HepG2 (cell line): ENCODE data around the gene GPER1. TPM values are rescaled to one million over a fixed set of nuclear protein-coding genes. Genes with fewer than 3 reads are reported as not detected.

Experiments
- ATAC-seq: fragments of 200-7000 bp; cut with Tn5 transposase; 3 replicates; pipeline ENCODE4 v1.9.1; 2020; ENCODE audit warnings: mild to moderate bottlenecking, moderate library complexity
- BruUV-seq: library from RNA; stranded (reverse); fragments of 400-500 nt; replicated peaks from 2 replicates; lab custom pipeline; 2021; lab: Mats Ljungman, UMichigan
- CTCF ChIA-PET: fragments of 300-600 bp; formaldehyde crosslinking; extraction: SDS; loops from one replicate; lab custom pipeline; 2021; ENCODE audit warnings: low total read pairs, inconsistent platforms, low intra/inter-chr PET ratio; lab: Yijun Ruan, JAX
- POLR2A ChIA-PET: fragments of 350-600 bp; sonication (Branson Sonifier 250); formaldehyde crosslinking; loops from one replicate; lab custom pipeline; 2020; ENCODE audit warnings: antibody characterized with exemption, inconsistent platforms; lab: Yijun Ruan, JAX
- DNase-seq: peaks from one replicate; pipeline ENCODE4 v3.0.0-alpha.2; 2015; ENCODE audit warnings: low spot score
- FAIRE-seq: peaks from 3 replicates; lab custom pipeline; 2011; peaks lifted over from hg19 to GRCh38; lab: Jason Lieb, UNC
- H2AFZ ChIP-seq: one replicate; pipeline ENCODE4 v1.6.1; 2011; ENCODE audit warnings: low read length, inconsistent platforms
- H3K27ac ChIP-seq: fragments of 300-600 bp; 3 replicates; pipeline ENCODE4 v1.8.0; 2011; ENCODE audit warnings: mixed run types, mild to moderate bottlenecking, mixed read lengths, low read length, inconsistent platforms; ENCODE audit not compliant: insufficient read depth; ENCODE audit errors: extremely low read length
- H3K27me3 ChIP-seq, 2 experiments: fragments of 200-600 bp in 1 of 2; 2 replicates in 1 of 2; 3 replicates in 1 of 2; pipeline versions ENCODE4 v1.6.0 to v1.8.0; 2011; ENCODE audit warnings: low read length in 2 of 2, mild to moderate bottlenecking in 2 of 2, moderate library complexity in 2 of 2, inconsistent platforms in 1 of 2; ENCODE audit not compliant: insufficient read depth in 2 of 2, control insufficient read depth in 1 of 2
- H3K36me3 ChIP-seq, 2 experiments: fragments of 200-600 bp in 1 of 2; replicated peaks in 1 of 2; 2 replicates in 1 of 2; 3 replicates in 1 of 2; pipeline versions ENCODE4 v1.5.1 to v1.8.0; 2011; ENCODE audit warnings: low read length in 2 of 2, inconsistent platforms in 1 of 2; ENCODE audit not compliant: insufficient read depth in 2 of 2, control insufficient read depth in 1 of 2
- H3K4me1 ChIP-seq: 2 replicates; pipeline ENCODE4 v1.5.1; 2012; ENCODE audit warnings: low read length, inconsistent platforms; ENCODE audit not compliant: insufficient read depth
- H3K4me2 ChIP-seq: 2 replicates; pipeline ENCODE4 v1.6.0; 2011; ENCODE audit warnings: low read depth, low read length, inconsistent platforms
- H3K4me3 ChIP-seq, 3 experiments: fragments of 200-600 bp in 1 of 3; sonication (generic), shearing (Covaris generic) in 1 of 3; replicated peaks in 1 of 3; 2 replicates each; pipeline ENCODE4 v1.5.1; 2011 to 2016; ENCODE audit warnings: low read length in 3 of 3, inconsistent platforms in 2 of 3, low read depth in 2 of 3, mild to moderate bottlenecking in 2 of 3, control low read depth in 1 of 3, mixed read lengths in 1 of 3; ENCODE audit not compliant: insufficient read depth in 1 of 3
- H3K79me2 ChIP-seq: one replicate; pipeline ENCODE4 v1.6.1; 2011; ENCODE audit warnings: low read length, inconsistent platforms; ENCODE audit not compliant: insufficient read depth
- H3K9ac ChIP-seq: 2 replicates; pipeline ENCODE4 v1.6.0; 2011; ENCODE audit warnings: mild to moderate bottlenecking, low read depth, low read length, inconsistent platforms; ENCODE audit not compliant: insufficient read depth
- H3K9me3 ChIP-seq: 2 replicates; pipeline ENCODE4 v1.5.1; 2012; ENCODE audit warnings: mild to moderate bottlenecking, low read length
- H4K20me1 ChIP-seq: 2 replicates; pipeline ENCODE4 v1.6.0; 2011; ENCODE audit warnings: inconsistent platforms, mild to moderate bottlenecking, low read length, moderate library complexity; ENCODE audit not compliant: insufficient read depth
- KLF16 ChIP-seq, 2 experiments: sonication (generic) in 1 of 2; formaldehyde crosslinking in 1 of 2; IDR thresholded peaks; 2 replicates each; pipeline versions ENCODE4 v1.6.1 to v1.8.0; 2016 to 2023; ENCODE audit warnings: missing genetic modification reagents in 2 of 2, missing compliant biosample characterization in 1 of 2
- NR0B2 ChIP-seq: sonication (generic); formaldehyde crosslinking; IDR thresholded peaks from 2 replicates; pipeline ENCODE4 v1.4.0; 2020; ENCODE audit warnings: mild to moderate bottlenecking, missing genetic modification reagents
- PHF5A ChIP-seq: IDR thresholded peaks from one replicate; pipeline ENCODE4 v1.6.1; 2018; ENCODE audit warnings: low read depth, missing genetic modification reagents; ENCODE audit not compliant: unreplicated experiment
- RARA ChIP-seq: IDR thresholded peaks from 2 replicates; pipeline ENCODE4 v1.6.1; 2016; ENCODE audit warnings: missing genetic modification reagents, missing compliant biosample characterization
- RARG ChIP-seq: sonication (generic); formaldehyde crosslinking; IDR thresholded peaks from 2 replicates; pipeline ENCODE4 v1.4.0; 2020; ENCODE audit warnings: low read depth, mild to moderate bottlenecking, missing genetic modification reagents
- SCMH1 ChIP-seq: sonication (generic); formaldehyde crosslinking; IDR thresholded peaks from 2 replicates; pipeline ENCODE4 v1.9.0; 2021; ENCODE audit warnings: missing genetic modification reagents, mild to moderate bottlenecking, borderline replicate concordance
- SETDB1 ChIP-seq: sonication (generic); formaldehyde crosslinking; IDR thresholded peaks from 2 replicates; pipeline ENCODE4 v1.5.1; 2020; ENCODE audit warnings: missing genetic modification reagents, mild to moderate bottlenecking, borderline replicate concordance
- SRSF1 ChIP-seq: fragments of 200-400 bp; formaldehyde crosslinking; optimal IDR thresholded peaks from 2 replicates; pipeline ENCODE3; 2017; ENCODE audit warnings: mild to moderate bottlenecking, low read depth, low read length, moderate library complexity
- TOE1 ChIP-seq: sonication (generic); formaldehyde crosslinking; IDR thresholded peaks from 2 replicates; pipeline ENCODE4 v1.4.0; 2020; ENCODE audit warnings: mild to moderate bottlenecking, missing genetic modification reagents
- YEATS2 ChIP-seq: sonication (generic); formaldehyde crosslinking; IDR thresholded peaks from 2 replicates; pipeline ENCODE4 v1.4.0; 2020; ENCODE audit warnings: missing genetic modification reagents, borderline replicate concordance
- ZFP36 ChIP-seq: fragments of 150-350 bp; IDR thresholded peaks from 2 replicates; pipeline ENCODE4 v1.6.1; 2018; ENCODE audit warnings: borderline replicate concordance, low read length, low read depth; ENCODE audit not compliant: partially characterized antibody
- ZNF3 ChIP-seq: IDR thresholded peaks from 2 replicates; pipeline ENCODE4 v1.7.0; 2017; ENCODE audit warnings: inconsistent platforms
- ZNF816 ChIP-seq: sonication (generic); formaldehyde crosslinking; IDR thresholded peaks from 2 replicates; pipeline ENCODE4 v1.8.0; 2022; ENCODE audit warnings: missing genetic modification reagents, mild to moderate bottlenecking, borderline replicate concordance
- WGBS: methylation state at CpG from one replicate; pipeline ENCODE4 v1.1.6; 2017; ENCODE audit warnings: low lambda C conversion rate; 5-methylcytosine and 5-hydroxymethylcytosine counted together
- in situ Hi-C: cut with HindIII; loops from 2 replicates; pipeline ENCODE4 v1.10.0; 2017; ENCODE audit warnings: low pct_unique_long_range_greater_than_20kb; ENCODE audit not compliant: extremely low pct_ligation_motif_present
- intact Hi-C: fragments of 100-400 bp; cut with micrococcal nuclease; formaldehyde crosslinking; loops from one replicate; pipeline ENCODE4 v1.10.0; 2022; ENCODE audit not compliant: unreplicated experiment
- polyA plus RNA-seq, 8 experiments: library from polyadenylated mRNA; depleted of rRNA in 3 of 8; stranded (reverse) in 7 of 8; unstranded in 1 of 8; fragments of >200 nt; fragmentation: Illumina TruSeq in 4 of 8; extraction: Trizol in 4 of 8; gene quantifications; 2 replicates each; pipeline versions ENCODE4 v1.2.1 to v1.2.3, GENCODE V29; 2011 to 2016; ENCODE audit warnings: low read depth in 4 of 8, missing spikeins in 1 of 8, mixed read lengths in 1 of 8; ENCODE audit not compliant: insufficient read depth in 1 of 8
- total RNA-seq, 5 experiments: library from RNA; depleted of rRNA; stranded (reverse); fragments of >200 nt; fragmentation: Illumina TruSeq; extraction: Trizol; gene quantifications; 2 replicates each; pipeline ENCODE4 v1.2.3, GENCODE V29; 2016; ENCODE audit warnings: low read depth in 1 of 5
- TF ChIP-seq, protein P1 (sequence below): sonication (generic); formaldehyde crosslinking; IDR thresholded peaks from 2 replicates; pipeline ENCODE4 v1.5.0; 2020; ENCODE audit warnings: missing genetic modification reagents, mild to moderate bottlenecking, borderline replicate concordance

GPER1 gene
- total and polyA plus RNA-seq, 2 of the 13 experiments (the other 11 are each of a cell fraction or from before 2014, with no cell fraction given), result 12.7 to 19.7 TPM

- H3K9ac ChIP-seq, result no peak overlapping the region
- H3K27ac ChIP-seq, result no peak overlapping the region
- BruUV-seq, result no TSS peak
- no peaks in the 10 kb centered on the region for H3K4me1 ChIP-seq
- ChIA-PET POLR2A (no interaction called here), CTCF (no interaction called here)
- no peak overlapping the region for H2AFZ ChIP-seq
- H3K36me3 ChIP-seq, result peaks cover 9 to 22% of the 10 kb centered on the region in 2 experiments; a peak in 3 of 5 replicates
- H3K9me3 ChIP-seq, result no peaks in the 10 kb centered on the region
- no peak overlapping the region for H3K4me2 ChIP-seq
- peaks cover 11% of the 10 kb centered on the region for H3K79me2 ChIP-seq
- in situ Hi-C loops, result no loop called here
- FAIRE-seq, result no peak
- TF ChIP-seq ZNF3 (CRISPR knock-in tag), result no peak
- TF ChIP-seq KLF16 (CRISPR knock-in tag; IDR thresholded peaks at IDR 0.05), result no peak
- no peak for TF ChIP-seq RARA (CRISPR knock-in tag)
- TF ChIP-seq ZNF816 (CRISPR knock-in tag), result no peak
- no peak for TF ChIP-seq SETDB1 (CRISPR knock-in tag)
- TF ChIP-seq PHF5A (CRISPR knock-in tag), result no peak
- no peak for TF ChIP-seq RARG (CRISPR knock-in tag)
- TF ChIP-seq, protein P1, sequence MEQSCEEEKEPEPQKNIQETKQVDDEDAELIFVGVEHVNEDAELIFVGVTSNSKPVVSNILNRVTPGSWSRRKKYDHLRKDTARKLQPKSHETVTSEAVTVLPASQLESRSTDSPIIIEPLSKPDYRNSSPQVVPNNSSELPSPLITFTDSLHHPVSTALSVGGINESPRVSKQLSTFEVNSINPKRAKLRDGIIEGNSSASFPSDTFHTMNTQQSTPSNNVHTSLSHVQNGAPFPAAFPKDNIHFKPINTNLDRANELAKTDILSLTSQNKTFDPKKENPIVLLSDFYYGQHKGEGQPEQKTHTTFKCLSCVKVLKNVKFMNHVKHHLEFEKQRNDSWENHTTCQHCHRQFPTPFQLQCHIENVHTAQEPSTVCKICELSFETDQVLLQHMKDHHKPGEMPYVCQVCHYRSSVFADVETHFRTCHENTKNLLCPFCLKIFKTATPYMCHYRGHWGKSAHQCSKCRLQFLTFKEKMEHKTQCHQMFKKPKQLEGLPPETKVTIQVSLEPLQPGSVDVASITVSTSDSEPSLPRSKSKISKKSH (CRISPR knock-in tag), result no peak
- no peak for TF ChIP-seq ZFP36
- no peak for TF ChIP-seq TOE1 (CRISPR knock-in tag)
- no peak for TF ChIP-seq SCMH1
- TF ChIP-seq YEATS2 (CRISPR knock-in tag), result no peak
- TF ChIP-seq NR0B2, result no peak
- TF ChIP-seq SRSF1, result no peak
- TF ChIP-seq, all 625 proteins: peak for 0
- intact Hi-C loops, result no loop called here
- DNase-seq, result no peak
- H4K20me1 ChIP-seq, result no peaks in the 10 kb centered on the region
- 99% methylated on average over 12 of the region's 19 CpGs for WGBS
- H3K27me3 ChIP-seq, result no peaks in the 10 kb centered on the region
- ATAC-seq, result no peak
- H3K4me3 ChIP-seq, result no peak overlapping the region
These were observed 26.6 kb downstream of the GPER1 start for GRCh38 chr7:1114505-1114904.
